Fibroblast of gingiva (primary cell): ENCODE results near the gene TNFAIP1.
"Not testable (repeated sequence)": the region's sequence is repeated elsewhere in the genome, so short reads cannot be mapped to it uniquely, and the experiment has no call there.

Source experiments
- DNase-seq: peaks from one replicate; pipeline ENCODE4 v3.0.0-alpha.2; 2011; ENCODE audit warnings: low read depth

Gene TNFAIP1, protein sequence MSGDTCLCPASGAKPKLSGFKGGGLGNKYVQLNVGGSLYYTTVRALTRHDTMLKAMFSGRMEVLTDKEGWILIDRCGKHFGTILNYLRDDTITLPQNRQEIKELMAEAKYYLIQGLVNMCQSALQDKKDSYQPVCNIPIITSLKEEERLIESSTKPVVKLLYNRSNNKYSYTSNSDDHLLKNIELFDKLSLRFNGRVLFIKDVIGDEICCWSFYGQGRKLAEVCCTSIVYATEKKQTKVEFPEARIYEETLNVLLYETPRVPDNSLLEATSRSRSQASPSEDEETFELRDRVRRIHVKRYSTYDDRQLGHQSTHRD

GRCh38 chr17:28335201-28335958 is at the start of gene TNFAIP1, which contains the start of gene IFT20:
TNFAIP1 (plus strand) TSS chr17:28335761; CDS start chr17:28339522, 3,761 bp downstream.
IFT20 (minus strand) TSS chr17:28335472; CDS start chr17:28331985, 3,487 bp downstream.
- DNase-seq, result peak; percentile 100

GRCh38 chr17:28285965-28286364 is 49.6 kb upstream of the TNFAIP1 start:
- DNase-seq, result no peak

DNA sequence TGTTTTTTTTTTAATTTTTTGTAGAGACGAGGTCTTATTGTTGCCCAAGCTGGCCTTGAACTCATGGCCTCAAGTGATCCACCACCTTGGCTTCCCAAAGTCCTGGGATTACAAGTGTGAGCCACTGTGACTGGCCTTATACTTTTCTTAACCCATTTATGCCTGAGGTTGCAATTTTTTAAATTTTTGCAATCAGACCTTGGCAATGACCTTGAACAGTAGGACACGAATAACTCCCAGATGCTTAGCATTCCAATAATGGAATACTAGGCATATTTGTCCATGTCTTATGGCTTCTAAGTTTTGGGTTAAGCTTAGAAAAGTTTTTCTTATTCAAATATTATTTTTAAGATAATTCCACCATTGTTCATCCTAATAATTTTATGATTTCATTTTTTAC is 44.9 kb upstream of the TNFAIP1 start:
- DNase-seq, result peak; percentile 3

DNA sequence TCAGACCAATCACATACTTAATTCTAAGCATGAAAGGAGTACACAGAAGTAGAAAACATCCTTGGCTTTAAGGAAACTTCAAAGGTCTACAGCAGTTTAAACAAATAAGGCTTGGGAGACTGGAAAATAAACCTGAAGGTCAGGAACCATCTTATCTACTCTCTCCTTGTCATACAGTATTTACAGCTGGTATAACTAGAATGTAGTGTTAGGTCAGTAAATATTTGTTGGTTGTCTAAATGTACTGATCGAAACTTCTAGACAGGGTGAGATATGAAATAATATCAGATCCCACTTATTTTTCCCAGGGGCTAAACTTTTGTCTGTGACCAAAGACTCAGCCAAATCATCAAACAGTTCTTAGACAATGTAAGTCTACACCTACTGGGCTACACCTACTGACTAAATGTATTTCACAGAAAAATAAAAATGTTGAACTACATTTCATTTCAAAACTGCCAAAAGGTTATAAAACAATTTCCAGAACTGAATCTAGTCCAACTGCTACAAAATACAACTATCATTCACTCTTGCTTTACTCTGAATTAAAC is 43.7 kb upstream of the TNFAIP1 start:
- DNase-seq, result no peak

DNA sequence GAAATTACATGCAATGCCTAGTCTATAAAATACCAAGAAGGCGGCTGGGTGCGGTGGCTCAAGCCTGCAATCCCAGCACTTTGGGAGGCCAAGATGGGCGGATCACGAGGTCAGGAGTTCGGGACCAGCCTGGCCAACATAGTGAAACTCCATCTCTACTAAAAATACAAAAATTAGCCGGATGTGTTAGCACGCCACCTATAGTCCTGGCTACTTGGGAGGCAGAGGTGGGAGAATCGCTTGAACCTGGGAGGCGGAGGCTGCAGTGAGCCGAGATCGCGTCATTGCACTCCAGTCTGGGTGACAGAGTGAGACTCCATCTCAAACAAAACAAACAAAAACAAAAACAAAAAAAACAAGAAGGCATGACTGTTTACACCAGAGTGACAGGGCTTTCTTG is 42.7 kb upstream of the TNFAIP1 start:
- not testable (repeated sequence) for DNase-seq

DNA sequence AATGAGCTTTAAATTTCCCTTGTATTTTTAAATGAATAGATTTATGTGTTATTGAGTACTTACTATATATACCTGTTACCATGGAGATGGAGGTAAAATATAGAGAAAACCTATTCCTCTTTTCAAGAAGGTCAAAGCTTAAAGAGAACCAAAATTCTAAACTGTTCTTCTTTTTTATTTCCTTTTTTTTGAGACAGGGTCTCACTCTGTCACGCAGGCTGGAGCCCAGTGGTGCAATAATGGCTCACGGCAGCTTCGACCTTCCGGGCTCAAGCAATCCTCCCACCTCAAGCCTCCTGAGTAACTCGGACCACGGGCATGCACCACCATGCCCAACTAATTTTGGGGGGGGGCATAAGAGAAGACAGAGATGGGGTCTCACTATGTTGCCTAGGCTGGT is 41.6 kb upstream of the TNFAIP1 start:
- DNase-seq, result no peak

GRCh38 chr17:28295677-28296578 is 39.6 kb upstream of the TNFAIP1 start:
- no peak for DNase-seq

- no peak for DNase-seq
Measured at GRCh38 chr17:28298449-28298848, 37.1 kb upstream of the TNFAIP1 start.

DNA sequence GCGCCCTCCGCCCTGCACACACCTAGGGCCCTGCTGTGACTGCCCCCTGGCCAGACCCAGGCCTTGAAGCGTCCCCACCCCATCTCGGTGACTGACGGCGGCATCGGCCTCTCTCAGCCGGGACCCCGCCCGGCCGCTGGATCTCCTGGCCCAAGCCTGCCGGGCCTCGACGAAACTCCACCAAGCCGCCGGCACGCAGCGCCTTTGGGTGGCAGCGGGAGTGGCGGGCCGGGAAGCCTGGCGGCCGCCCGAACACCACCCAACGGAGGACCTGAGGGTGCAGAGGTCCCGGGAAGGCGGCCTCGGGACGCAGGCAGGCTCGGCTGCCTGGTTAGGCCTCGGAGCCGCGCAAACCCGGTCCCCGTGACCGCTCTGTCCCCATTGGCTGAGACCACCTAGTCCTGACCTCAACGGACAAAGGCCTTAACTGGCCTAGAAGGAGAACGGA is 28.6 kb upstream of the TNFAIP1 start:
- DNase-seq, result no peak

DNA sequence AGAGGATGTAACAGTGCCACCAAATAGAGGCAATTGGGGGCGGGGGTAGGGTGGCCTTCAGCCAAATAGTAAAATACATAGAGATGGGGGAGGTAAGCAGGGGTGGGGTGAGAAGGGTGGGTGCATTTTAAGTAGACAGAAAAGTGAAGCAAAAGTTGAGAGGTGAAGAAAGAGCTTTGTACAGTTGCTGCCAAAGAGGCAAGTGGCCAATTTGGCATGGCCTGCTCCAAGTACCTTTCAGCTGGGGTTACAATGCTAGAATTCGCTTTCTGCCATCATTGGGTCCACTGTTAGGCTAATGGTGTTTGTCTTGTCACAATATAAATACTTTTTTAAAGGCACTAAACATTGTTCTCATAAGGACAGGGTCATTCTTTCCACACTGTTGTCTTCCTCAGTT is 21.7 kb upstream of the TNFAIP1 start:
- no peak for DNase-seq

DNA sequence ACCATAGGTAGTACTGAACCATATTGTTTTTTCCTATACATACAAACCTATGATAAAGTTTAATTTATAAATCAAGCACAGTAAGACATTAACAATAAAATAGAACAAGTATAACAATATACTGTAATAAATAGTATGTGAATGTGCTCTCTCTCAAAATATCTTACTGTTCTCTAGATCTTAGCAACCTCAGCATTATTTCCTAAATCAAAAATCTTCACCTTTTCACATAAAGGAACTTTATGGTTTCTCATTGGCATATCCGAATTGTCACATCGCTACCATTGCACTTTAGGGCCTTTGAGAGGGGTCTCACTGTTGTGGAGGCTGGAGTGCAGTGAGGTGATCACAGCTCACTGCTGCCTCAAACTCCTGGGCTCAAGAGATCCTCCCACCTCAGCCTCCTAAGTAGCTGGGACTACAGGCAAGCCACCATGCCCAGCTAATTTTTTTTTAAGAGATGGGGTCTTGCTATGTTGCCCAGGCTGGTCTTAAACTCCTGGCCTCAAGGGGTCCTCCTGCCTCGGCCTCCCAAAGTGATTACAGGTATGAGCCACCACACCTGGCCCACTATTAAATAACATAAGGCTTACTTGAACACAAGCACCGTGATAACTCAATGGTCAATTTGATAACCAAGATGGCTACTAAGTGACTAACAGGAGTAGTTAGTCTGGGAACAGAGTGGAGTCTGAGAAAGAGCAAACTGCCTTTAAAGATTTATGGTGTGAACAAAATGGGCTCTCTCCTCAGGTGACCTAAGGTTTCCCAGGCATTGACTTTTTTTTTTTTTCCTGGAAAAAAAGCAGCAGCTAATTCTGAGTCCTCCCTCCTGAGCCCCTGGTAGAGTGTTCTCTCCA is 19.5 kb upstream of the TNFAIP1 start:
- no peak for DNase-seq

GRCh38 chr17:28317099-28317965 is 18.2 kb upstream of the TNFAIP1 start:
- no peak for DNase-seq

DNA sequence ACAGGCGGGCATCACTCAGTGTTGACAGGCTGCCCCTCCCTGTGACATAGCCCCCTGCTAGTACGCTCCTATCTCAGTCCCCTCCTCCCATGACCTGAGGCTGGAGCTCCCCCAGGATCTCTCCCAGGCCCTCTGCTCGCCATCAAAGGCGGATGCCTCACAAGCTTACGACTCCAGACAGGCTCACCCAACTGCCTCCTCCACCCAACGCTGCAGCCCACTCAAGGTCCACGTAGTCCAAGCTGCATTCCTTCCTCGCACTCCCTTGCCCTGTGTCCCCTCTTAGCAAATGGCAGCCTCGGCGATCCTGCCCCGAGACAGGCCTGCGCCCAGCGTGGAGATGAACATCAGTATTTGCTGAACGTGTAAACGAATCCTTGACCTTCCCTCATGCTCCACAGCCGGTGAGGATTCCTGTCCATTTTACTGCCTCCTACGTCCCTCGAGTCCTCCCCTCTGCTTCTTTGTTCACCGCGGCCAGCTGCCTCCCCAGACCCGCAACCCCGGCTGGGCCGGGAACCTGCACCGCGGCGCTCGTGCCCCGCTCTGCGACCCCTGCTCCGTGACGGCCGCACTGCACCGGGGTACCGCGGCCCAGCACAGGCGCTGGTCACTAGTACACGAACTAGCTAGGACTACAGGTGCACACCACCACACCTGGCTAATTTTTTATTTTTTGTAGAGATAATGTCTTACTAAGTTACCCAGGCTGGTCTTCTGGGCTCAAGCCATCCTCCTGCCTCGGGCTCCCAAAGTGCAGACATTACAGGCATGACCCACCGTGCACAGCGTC is 17.4 kb upstream of the TNFAIP1 start:
- DNase-seq, result no peak

DNA sequence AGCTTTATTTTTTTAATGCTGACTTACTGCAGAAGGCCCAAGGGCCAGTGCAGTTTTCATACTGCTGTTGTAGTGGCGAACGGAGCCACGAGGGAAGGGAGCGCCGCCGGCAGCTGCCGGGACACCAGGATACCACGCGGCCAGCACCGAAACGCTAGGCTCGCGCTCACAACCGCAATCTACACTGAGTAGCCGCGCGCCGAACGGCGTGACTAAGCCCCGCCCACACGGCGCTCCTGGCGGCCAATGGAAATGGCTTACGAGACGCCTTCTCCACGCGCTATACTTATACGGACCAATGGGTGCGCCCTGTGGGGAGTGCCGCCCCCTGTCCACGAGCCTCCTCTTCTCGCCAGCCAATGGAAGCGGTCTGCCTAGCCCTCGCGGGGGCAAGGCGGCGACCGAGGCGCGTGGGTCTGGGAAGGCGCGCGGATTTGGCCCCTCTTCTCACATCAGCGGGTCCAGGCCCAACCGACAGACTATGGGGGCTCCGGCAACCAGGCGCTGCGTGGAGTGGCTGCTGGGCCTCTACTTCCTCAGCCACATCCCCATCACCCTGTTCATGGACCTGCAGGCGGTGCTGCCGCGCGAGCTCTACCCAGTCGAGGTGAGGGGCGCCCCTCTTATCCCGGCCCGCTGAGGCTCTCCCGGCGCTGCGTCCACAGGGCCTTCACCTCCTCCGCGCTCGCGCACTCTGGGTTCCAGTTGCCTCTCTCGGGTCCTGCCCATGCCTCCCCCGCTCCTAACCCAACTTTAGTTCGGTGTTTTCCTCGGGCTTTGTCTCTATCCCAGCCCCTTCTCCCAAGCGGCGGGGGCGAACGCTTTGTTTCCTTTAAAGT is 16.6 kb upstream of the TNFAIP1 start, which contains the start of gene TMEM97:
Gene TMEM97 (plus strand): TSS at position 442 of the 839 bp plus-strand sequence. CDS start 40 bp downstream, at position 482.
- peak; percentile 97 for DNase-seq

GRCh38 chr17:28319598-28319935 is 16.0 kb upstream of the TNFAIP1 start:
- no peak for DNase-seq

DNA sequence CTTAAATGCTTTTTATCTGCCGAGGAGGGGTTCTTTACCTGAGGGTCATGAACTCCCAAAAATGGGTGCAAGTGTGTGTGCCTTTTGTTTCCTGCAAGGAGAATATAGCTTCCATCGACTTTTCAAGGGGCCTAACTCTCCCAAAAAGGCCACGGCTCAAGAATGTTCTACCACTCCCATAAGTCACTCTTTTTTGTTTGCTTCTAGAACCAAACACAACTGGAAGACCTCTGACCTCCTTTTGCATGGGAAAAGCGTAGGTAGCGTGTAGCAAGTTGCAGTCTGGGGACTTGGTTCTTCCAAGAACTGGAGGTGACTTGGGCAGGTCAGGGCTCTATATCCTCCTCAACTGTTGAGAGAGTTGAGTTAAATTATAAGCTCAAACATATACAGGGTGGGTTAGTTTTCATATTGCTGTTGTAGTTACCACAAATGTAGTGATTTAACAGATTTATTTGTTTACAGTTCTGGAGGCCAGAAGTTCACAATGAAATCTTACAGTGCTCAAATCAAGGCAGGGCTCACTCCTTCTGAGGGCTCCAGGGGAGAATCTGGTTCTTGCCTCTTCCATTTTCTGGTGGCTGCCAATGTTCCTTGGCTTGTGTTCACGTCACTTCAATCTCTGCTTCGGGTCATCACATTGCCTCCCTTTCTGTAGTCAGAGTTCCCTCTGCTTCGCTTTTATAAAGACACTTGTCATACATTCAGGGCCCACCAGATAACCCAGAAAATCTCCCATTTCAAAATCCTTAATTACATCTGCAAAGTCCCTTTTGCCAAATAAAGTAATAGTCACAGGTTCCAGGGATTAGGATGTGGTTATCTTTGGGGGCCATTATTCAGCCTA is 15.1 kb upstream of the TNFAIP1 start:
- no peak for DNase-seq

- DNase-seq, result no peak
Measured at GRCh38 chr17:28324267-28324745, 11.3 kb upstream of the TNFAIP1 start.
